GM12874 (cell line): ENCODE results near the gene TMEM203.

Experiments
- TF ChIP-seq, protein P1 (sequence below): IDR thresholded peaks from 2 replicates; pipeline ENCODE4 v1.5.1; 2011; ENCODE audit warnings: low read depth, mild to moderate bottlenecking, control low read depth, low read length, moderate library complexity; ENCODE audit not compliant: insufficient read depth

The TMEM203 gene

DNA sequence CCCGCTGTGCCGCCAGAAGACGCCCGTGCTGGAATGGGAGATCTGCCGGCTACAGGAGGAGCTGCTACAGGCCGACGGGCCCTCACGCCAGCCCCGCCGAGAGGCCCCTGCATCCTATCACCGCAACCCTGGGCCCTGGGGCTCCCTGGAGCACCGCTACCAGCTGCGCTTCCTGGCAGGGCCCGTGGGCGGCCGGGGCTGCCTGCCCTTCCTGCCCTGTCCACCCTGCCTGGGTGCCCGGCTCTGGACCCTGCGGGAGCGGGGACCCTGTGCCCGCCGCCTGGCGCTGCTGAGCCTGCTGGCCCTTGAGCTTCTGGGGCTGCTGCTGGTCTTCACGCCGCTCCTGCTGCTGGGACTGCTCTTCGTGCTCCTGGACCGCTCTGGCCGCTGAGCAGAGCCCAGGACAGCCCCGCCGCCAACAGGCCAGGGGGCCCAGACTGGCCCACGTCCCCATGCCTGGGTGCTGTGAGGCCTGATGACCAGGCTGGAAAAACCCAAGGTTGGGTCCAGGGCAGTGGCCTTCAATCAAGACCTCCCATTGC, 12.8 kb upstream of the TMEM203 start:
- TF ChIP-seq, protein P1, sequence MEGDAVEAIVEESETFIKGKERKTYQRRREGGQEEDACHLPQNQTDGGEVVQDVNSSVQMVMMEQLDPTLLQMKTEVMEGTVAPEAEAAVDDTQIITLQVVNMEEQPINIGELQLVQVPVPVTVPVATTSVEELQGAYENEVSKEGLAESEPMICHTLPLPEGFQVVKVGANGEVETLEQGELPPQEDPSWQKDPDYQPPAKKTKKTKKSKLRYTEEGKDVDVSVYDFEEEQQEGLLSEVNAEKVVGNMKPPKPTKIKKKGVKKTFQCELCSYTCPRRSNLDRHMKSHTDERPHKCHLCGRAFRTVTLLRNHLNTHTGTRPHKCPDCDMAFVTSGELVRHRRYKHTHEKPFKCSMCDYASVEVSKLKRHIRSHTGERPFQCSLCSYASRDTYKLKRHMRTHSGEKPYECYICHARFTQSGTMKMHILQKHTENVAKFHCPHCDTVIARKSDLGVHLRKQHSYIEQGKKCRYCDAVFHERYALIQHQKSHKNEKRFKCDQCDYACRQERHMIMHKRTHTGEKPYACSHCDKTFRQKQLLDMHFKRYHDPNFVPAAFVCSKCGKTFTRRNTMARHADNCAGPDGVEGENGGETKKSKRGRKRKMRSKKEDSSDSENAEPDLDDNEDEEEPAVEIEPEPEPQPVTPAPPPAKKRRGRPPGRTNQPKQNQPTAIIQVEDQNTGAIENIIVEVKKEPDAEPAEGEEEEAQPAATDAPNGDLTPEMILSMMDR = no peak

DNA sequence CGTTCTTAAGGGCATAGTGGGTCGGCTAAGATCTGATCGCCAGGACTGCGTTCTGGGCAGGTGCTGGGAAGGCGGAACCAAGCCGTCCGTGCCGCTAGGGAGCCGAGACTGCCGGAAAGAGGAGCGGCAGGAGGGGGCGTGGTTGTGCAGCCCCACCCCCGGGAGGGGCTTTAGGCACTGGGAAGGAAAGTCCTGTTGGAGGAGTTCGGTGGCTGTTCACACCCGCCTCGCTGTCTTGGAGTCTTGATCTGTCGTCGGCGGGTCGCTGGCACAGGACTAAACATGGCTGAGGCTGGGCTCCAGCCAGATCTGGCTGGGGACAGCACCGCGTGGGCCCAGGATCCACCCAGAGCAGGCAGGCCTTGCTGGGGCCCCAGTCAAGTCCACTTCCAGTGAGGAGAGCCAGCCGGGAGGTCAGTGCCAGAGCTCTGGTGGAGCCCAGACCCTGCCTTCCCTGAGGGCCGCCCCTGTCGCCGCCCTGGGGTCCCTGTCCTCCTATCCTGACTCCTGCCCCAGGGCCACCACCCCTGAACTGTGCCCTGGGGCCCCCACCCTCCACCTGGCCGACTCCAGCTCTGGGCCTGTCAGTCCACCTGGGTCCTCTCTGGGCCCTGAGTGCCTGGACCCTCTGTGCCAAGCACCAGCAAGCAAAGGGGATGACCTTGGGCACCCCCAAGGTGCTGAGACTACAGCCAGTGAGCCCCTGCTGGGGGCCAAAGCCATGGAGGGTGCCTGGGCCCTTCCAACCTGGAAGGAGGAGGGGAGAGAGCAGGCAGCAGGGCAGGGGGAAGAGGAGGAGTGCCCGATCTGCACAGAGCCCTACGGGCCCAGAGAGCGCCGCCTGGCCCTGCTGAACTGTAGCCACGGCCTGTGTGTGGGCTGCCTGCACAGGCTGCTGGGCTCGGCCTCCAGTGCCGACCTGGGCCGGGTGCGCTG, 12.1 kb upstream of the TMEM203 start:
- TF ChIP-seq, protein P1 = no peak

DNA sequence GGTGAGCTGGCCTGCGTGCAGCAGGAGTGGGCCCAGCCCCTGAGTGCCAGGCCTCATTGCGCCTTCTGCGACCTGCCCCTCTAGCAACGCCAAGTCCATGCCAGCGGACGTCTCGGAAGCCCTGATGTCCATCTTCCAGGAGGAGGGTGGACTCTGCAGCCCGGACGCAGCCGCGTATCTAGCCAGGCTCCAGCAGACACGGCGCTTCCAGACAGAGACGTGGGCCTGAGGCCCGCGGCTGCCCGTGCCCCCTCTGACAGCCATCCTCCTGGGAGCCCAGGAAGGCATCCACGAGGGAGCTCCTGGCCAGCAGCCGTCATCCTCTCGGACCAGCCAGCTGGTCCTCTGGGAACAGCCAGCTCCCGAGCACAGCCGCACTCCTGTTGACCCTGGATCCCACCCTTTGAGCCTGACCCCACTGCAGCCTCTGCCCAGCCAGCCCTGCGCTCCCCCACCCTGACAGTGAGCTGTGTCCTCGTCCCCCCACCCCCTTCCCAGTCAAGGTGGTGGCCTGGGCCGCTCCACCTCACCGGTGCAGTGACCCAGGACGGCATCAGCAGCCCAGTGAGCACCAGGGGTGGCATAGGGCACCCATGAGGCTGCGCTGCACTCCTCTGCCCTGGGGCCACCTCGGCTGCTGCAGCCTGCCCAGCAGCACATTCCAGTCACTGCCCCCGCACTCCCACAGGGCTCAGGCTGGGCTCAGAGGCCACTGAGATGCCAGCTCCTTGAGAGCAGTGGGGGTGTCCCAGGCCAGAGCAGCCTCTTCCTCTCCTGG, 10.9 kb upstream of the TMEM203 start:
- TF ChIP-seq, protein P1 = no peak

DNA sequence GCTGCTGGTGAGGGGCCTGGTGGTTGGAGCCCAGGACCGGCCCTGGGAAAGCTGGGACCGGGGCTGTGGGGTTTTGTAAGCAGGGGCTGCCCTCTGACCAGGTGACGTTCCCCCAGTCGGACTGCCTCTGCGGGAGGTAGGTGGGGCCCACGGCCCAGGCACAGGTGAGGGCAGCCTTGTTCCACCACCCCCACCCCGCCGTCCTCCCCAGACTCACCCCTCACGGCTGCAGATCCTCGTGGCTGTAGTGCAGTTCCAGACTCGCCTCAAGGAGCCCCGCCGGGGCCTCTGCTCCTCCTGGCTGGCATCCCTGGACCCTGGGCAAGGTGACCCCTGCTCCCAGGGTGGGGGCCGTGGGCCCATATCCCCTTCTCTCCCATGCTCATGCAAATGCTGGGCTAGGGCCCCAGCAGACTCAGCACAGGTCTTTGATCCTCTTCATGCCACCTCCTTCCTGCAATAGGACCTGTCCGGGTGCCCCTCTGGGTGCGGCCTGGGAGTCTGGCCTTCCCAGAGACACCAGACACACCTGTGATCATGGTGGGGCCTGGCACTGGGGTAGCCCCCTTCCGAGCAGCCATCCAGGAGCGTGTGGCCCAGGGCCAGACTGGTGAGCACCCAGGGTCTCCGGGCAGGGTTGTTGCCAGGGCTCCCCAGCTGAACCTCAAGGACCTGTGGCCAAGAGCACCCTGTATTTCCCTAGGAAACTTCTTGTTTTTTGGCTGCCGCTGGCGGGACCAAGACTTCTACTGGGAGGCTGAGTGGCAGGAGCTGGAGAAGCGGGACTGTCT, 9.9 kb upstream of the TMEM203 start:
- TF ChIP-seq, protein P1 = no peak

DNA sequence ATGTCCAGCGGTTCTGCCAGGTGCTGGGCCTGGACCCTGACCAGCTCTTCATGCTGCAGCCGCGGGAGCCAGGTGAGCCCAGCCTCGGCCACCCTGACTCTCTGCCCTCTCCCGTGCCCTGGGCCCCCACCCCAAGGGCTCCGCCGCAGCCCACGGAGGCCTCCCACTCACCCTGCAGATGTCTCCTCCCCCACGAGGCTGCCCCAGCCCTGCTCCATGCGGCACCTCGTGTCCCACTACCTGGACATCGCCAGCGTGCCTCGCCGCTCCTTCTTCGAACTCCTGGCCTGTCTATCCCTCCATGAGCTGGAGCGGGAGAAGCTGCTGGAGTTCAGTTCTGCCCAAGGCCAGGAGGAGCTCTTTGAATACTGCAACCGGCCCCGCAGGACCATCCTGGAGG, 9.2 kb upstream of the TMEM203 start:
- TF ChIP-seq, protein P1 = no peak

DNA sequence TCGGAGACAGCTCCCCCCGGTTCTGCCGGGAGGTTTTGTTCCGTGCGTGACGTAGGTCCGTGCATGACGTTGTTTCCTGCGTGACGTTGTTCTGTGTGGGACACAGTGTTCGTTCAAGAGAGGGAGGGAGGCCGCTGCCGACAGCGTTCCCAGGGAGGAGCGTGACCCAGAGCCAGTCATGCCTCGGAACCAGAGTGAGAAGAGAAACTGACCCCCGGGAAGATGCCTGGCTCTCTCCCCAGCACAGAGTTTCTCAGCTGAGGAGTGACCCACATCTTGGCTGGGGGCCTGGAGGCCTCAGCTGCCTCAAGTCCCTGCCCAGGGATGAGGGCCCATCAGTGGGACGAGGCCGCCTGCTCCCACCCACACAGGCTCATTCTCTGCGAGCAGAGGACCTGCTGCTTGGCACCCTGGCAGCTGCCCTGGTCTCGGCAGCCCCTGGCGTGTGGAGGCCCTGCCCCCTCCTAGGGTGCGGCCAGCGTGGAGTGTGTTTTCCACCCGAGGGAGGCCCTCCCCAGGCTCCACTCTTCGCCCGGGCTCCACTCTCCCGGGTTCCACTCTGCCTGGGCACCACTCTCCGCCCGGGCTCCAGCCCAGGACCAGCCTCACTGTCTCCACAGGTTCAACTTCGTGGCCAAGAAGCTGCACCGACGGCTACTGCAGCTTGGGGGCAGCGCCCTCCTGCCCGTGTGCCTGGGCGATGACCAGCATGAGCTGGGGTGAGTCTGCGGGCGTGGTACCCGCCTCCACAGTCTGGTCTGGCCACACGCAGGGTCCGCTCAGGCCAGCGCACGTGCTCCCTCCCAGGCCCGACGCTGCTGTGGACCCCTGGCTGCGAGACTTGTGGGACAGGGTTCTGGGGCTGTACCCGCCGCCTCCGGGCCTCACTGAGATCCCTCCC, 8.0 kb upstream of the TMEM203 start:
- TF ChIP-seq, protein P1 = peak; percentile 29; the same call in 1 of the 2 replicates
